Activated naive CD4-positive, alpha-beta T cell treated with anti-CD3 and anti-CD28 coated beads, Interleukin-2, amount 10 ng/mL, durations not matched to agents 7 days and 5 days (primary cell): Measurements from ENCODE around the gene SSR2.
"Not testable (repeated sequence)": the region's sequence is repeated elsewhere in the genome, so short reads cannot be mapped to it uniquely, and the experiment has no call there.

Experiments used
- CTCF ChIA-PET: fragments of 350-600 bp; sonication (Branson Sonifier 250); formaldehyde crosslinking; loops from one replicate; lab custom pipeline; 2021; ENCODE audit warnings: antibody characterized with exemption; lab: Charles Lee
- DNase-seq: peaks from one replicate; pipeline ENCODE4 v3.0.0-alpha.2; 2020
- H3K27ac Mint-ChIP-seq: one replicate; pipeline ENCODE4 v1.8.0; 2021; ENCODE audit warnings: mild to moderate bottlenecking, moderate library complexity, mixed read lengths
- H3K27me3 Mint-ChIP-seq: one replicate; pipeline ENCODE4 v1.8.0; 2021; ENCODE audit warnings: mild to moderate bottlenecking, mixed read lengths
- H3K36me3 Mint-ChIP-seq: one replicate; pipeline ENCODE4 v1.8.0; 2021; ENCODE audit warnings: mixed read lengths
- H3K4me1 Mint-ChIP-seq: one replicate; pipeline ENCODE4 v1.8.0; 2021; ENCODE audit warnings: mixed read lengths
- H3K4me3 Mint-ChIP-seq: one replicate; pipeline ENCODE4 v1.8.0; 2021; ENCODE audit warnings: mild to moderate bottlenecking, moderate library complexity, mixed read lengths
- H3K9me3 Mint-ChIP-seq: one replicate; pipeline ENCODE4 v1.8.0; 2021; ENCODE audit warnings: mixed read lengths

The SSR2 gene

GRCh38 chr1:155999964-156000363 lies 20.8 kb downstream of the SSR2 start:
- peaks cover 25% of the 10 kb centered on the region for H3K4me1 Mint-ChIP-seq
- H3K36me3 Mint-ChIP-seq, result no peaks in the 10 kb centered on the region
- DNase-seq, result no peak
- H3K27ac Mint-ChIP-seq, result no peak overlapping the region
- no peak overlapping the region for H3K4me3 Mint-ChIP-seq
- no peaks in the 10 kb centered on the region for H3K9me3 Mint-ChIP-seq
- peaks cover 23% of the 10 kb centered on the region for H3K27me3 Mint-ChIP-seq
- CTCF ChIA-PET, result interaction anchor here (2.4 kb wide), 1 partner anchor 10 kb away, joined by 11 read pairs; no protein-coding TSS in a partner anchor

GRCh38 chr1:155996166-155996565 lies 24.6 kb downstream of the SSR2 start:
- Mint-ChIP-seq H3K4me3 (no peak overlapping the region), H3K27me3 (peaks cover 21% of the 10 kb centered on the region), H3K9me3 (no peaks in the 10 kb centered on the region), H3K36me3 (no peaks in the 10 kb centered on the region), H3K4me1 (peaks cover 10% of the 10 kb centered on the region), H3K27ac (no peak overlapping the region)
- no peak for DNase-seq
- CTCF ChIA-PET, result interaction anchor here (1.1 to 1.5 kb wide), 3 partner anchors 8 to 58 kb away, joined by 3 to 6 read pairs (median 3); no protein-coding TSS in a partner anchor

- Mint-ChIP-seq H3K27me3 (peaks cover 18% of the 10 kb centered on the region), H3K27ac (no peak overlapping the region), H3K4me1 (peaks cover 28% of the 10 kb centered on the region), H3K9me3 (no peaks in the 10 kb centered on the region), H3K36me3 (no peaks in the 10 kb centered on the region), H3K4me3 (no peak overlapping the region)
- CTCF ChIA-PET, result interaction anchor here (7.6 kb wide), 1 partner anchor 55 kb away, joined by 130 read pairs; the partner anchor contains the start of gene RXFP4
- no peak for DNase-seq
Measured at GRCh38 chr1:155993595-155993994, 27.2 kb downstream of the SSR2 start.

- H3K36me3 Mint-ChIP-seq, result no peaks in the 10 kb centered on the region
- H3K4me1 Mint-ChIP-seq, result peaks cover 22% of the 10 kb centered on the region
- no peak for DNase-seq
- no peak overlapping the region for H3K27ac Mint-ChIP-seq
- CTCF ChIA-PET, result interaction anchor here (0.6 to 7.6 kb wide), 23 partner anchors 10 to 131 kb away, joined by 3 to 130 read pairs (median 6); partner anchors contain the start of genes ARHGEF2, KHDC4, RXFP4 and SYT11
- peaks cover 13% of the 10 kb centered on the region for H3K27me3 Mint-ChIP-seq
- no peaks in the 10 kb centered on the region for H3K9me3 Mint-ChIP-seq
- H3K4me3 Mint-ChIP-seq, result no peak overlapping the region
Measured at GRCh38 chr1:155990005-155990739, 30.6 kb downstream of the SSR2 start.

GRCh38 chr1:155989242-155990004 lies 31.3 kb downstream of the SSR2 start:
- peak; percentile 88 for DNase-seq
- Mint-ChIP-seq H3K4me3 (no peak overlapping the region), H3K27me3 (peaks cover 6% of the 10 kb centered on the region), H3K9me3 (no peaks in the 10 kb centered on the region), H3K4me1 (peaks cover 20% of the 10 kb centered on the region), H3K27ac (no peak overlapping the region), H3K36me3 (no peaks in the 10 kb centered on the region)
- CTCF ChIA-PET, result interaction anchor here (0.6 to 7.6 kb wide), 23 partner anchors 9 to 130 kb away, joined by 3 to 130 read pairs (median 6); partner anchors contain the start of genes ARHGEF2, KHDC4, RXFP4 and SYT11

GRCh38 chr1:155984903-155985645 lies 35.7 kb downstream of the SSR2 start:
- H3K4me3 Mint-ChIP-seq, DNase-seq, H3K27ac Mint-ChIP-seq, H3K27me3 Mint-ChIP-seq, H3K9me3 Mint-ChIP-seq: not testable (repeated sequence)
- CTCF ChIA-PET, result interaction anchor here (0.6 to 12.7 kb wide), 6 partner anchors 16 to 303 kb away, joined by 3 to 98 read pairs (median 4); partner anchors contain the start of genes KHDC4 and RXFP4
- Mint-ChIP-seq H3K36me3 (peaks cover 11% of the 10 kb centered on the region), H3K4me1 (peaks cover 55% of the 10 kb centered on the region)

- peaks cover 11% of the 10 kb centered on the region for H3K36me3 Mint-ChIP-seq
- H3K27ac Mint-ChIP-seq, result no peak overlapping the region
- H3K4me1 Mint-ChIP-seq, result peaks cover 55% of the 10 kb centered on the region
- no peaks in the 10 kb centered on the region for H3K9me3 Mint-ChIP-seq
- no peak overlapping the region for H3K4me3 Mint-ChIP-seq
- DNase-seq, result no peak
- H3K27me3 Mint-ChIP-seq, result no peaks in the 10 kb centered on the region
- CTCF ChIA-PET, result interaction anchor here (0.6 to 12.7 kb wide), 6 partner anchors 16 to 303 kb away, joined by 3 to 98 read pairs (median 4); partner anchors contain the start of genes KHDC4 and RXFP4
Measured at GRCh38 chr1:155984341-155984740, 36.4 kb downstream of the SSR2 start.

- no peak overlapping the region for H3K4me3 Mint-ChIP-seq
- DNase-seq, result no peak
Measured at GRCh38 chr1:155983191-155984024, 37.3 kb downstream of the SSR2 start.

GRCh38 chr1:155982106-155982505 lies 38.6 kb downstream of the SSR2 start:
- Mint-ChIP-seq H3K9me3 (no peaks in the 10 kb centered on the region), H3K27ac (no peak overlapping the region), H3K36me3 (peaks cover 16% of the 10 kb centered on the region), H3K4me1 (peaks cover 48% of the 10 kb centered on the region), H3K4me3 (no peak overlapping the region), H3K27me3 (no peaks in the 10 kb centered on the region)
- no peak for DNase-seq
- CTCF ChIA-PET, result interaction anchor here (1.0 to 12.7 kb wide), 4 partner anchors 8 to 49 kb away, joined by 3 to 98 read pairs (median 6); partner anchors contain the start of gene RXFP4

More at GRCh38 chr1:155983191-155984024, 37.3 kb downstream of the SSR2 start:
- Mint-ChIP-seq H3K27me3 (no peaks in the 10 kb centered on the region), H3K36me3 (peaks cover 11% of the 10 kb centered on the region), H3K9me3 (no peaks in the 10 kb centered on the region), H3K27ac (no peak overlapping the region), H3K4me1 (peaks cover 48% of the 10 kb centered on the region)
- CTCF ChIA-PET, result interaction anchor here (1.0 to 12.7 kb wide), 5 partner anchors 10 to 49 kb away, joined by 3 to 98 read pairs (median 6); partner anchors contain the start of genes KHDC4 and RXFP4

- CTCF ChIA-PET, result interaction anchor here (0.9 to 12.7 kb wide), 10 partner anchors 8 to 85 kb away, joined by 3 to 98 read pairs (median 4); partner anchors contain the start of gene RXFP4
- peaks cover 52% of the 10 kb centered on the region for H3K4me1 Mint-ChIP-seq
- peaks cover 22% of the 10 kb centered on the region for H3K36me3 Mint-ChIP-seq
- peak overlapping the region; percentile 100 for H3K4me3 Mint-ChIP-seq
- DNase-seq, result peak; percentile 61
- H3K27me3 Mint-ChIP-seq, result no peaks in the 10 kb centered on the region
- H3K27ac Mint-ChIP-seq, result peak overlapping the region; percentile 79
- no peaks in the 10 kb centered on the region for H3K9me3 Mint-ChIP-seq
Measured at GRCh38 chr1:155981266-155982088, 39.3 kb downstream of the SSR2 start.

- DNase-seq, result no peak
- Mint-ChIP-seq H3K27me3 (no peaks in the 10 kb centered on the region), H3K27ac (peak overlapping the region; percentile 89), H3K36me3 (peaks cover 34% of the 10 kb centered on the region), H3K9me3 (no peaks in the 10 kb centered on the region), H3K4me3 (peak overlapping the region; percentile 100), H3K4me1 (peaks cover 63% of the 10 kb centered on the region)
- CTCF ChIA-PET, result interaction anchor here (1.1 to 12.7 kb wide), 4 partner anchors 10 to 729 kb away, joined by 3 to 98 read pairs (median 10); partner anchors contain the start of gene RXFP4
Measured at GRCh38 chr1:155979597-155980343, 41.0 kb downstream of the SSR2 start.
